ENCODE results near the gene RD3L.
A peak's percentile ranks its signal among the peaks of the same experiment; 100 is the strongest.
"Not testable (repeated sequence)": the region's sequence is repeated elsewhere in the genome, so short reads cannot be mapped to it uniquely, and the experiment has no call there.

Gene RD3L

DNA sequence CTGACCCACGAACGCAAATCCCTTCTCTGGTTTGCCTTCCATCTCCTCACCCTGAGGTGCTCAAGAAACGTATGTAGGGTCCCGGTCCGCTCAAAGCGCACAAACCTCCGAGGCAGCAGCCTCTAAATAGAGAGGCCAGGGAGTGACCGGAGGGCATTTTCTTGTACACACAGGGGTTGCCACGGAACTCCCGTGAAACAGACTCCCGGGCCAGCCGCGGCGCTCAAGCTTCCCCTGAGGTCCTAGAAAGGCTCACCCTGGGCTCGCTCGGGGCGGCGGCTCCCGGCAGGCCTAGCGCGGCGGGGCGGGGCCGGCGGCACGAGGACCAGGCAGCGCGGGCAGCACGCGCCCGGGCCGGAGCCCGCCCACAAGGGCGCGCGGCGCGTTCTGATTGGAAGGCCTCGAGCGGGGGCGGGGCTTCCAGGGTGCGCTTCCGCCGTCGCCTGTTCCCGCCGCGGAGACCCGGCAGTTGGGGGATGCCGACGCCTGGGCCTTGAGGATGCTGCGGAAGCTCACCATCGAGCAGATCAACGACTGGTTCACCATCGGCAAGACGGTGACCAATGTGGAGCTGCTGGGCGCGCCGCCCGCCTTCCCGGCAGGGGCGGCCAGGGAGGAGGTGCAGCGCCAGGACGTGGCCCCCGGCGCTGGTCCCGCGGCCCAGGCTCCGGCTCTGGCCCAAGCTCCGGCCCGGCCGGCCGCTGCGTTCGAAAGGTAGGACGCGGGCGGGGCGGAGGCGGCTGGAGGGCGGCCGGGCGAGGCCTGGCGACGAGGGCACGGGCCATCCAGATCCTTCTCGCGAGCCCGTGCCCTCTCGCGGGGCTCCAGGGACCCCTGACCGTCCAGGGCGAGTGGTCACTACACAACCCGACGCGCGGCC is 14.1 kb downstream of the RD3L start, which contains the start of gene TDRD9:
Gene TDRD9, plus strand, starts transcription at position 446 of the 880 bp plus-strand sequence. Its CDS starts 54 bp downstream, at position 500.
- DNase-seq (ENCODE audit: low spot score), result no peak

DNA sequence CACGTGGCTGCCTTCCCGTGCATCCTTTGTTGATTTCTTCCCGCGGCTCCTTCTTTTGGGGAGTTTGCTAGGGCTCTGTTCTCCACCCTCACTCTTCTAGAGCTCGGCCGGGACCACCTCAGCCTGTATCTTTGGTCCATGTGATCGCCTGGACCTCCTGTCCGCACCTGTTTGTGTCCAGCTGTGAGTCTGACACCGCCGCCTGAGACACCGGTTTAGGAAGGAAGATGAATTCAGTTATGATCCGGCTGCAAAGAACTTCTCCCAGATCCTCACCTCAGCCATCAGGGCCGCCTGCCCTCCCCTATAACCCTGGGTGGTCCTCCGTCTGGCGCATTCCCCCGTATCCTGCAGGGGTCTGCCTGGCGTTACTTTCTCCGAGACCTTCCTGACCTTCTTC is 14.8 kb downstream of the RD3L start:
- DNase-seq (ENCODE audit: low spot score), result no peak

DNA sequence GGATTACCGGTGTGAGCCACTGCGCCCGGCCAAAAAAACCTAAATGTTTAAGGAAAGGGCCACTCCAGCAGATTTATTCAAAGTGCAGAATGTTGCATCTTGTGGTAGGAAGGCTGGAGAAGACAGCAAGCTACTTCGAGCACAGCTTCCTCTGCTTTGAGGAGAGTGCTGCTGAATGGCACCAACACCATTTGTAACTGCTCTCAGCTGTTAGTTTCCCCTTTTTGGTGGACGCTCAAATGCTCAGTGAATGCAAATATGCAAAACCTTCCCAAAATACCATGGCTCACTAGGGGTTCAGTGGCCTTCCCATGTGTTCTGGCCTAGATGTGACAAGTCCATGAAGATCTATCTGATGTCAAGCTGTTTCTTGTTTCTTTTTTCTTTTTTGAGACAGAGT is 17.0 kb downstream of the RD3L start:
- DNase-seq (ENCODE audit: low spot score), result no peak

DNA sequence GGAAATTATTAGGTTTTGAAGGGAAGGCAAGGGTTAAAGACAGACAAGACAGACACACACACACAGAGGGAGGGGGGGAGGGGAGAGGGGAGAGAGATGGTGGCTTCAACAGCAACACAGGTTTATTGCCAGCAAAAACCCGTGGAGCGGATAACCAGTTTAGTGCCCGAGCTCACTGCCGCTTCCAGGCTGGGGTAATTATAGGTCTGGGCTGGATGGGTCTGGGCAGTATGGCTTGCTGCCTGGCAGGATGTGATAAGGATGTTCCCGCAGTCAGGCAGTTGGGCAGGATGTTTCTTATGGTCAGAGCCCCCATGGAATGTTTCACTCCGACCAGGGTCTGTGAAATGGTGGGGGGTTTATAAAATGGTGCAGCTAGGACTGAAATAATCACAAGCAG is 18.5 kb downstream of the RD3L start:
- no peak for DNase-seq (ENCODE audit: low spot score)

DNA sequence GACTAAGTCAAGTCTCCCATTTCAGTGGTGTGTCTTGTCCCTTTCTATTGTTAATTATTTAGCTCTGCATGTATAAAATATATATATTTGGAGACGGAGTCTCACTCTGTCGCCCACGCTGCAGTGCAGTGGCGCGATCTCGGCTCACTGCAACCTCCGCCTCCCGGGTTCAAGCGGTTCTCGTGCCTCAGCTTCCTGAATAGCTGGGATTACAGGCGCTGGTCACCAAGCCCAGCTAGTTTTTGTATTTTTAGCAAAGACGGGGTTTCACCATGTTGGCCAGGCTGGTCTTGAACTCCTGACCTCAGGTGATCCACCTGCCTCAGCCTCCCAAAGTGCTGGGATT is 20.5 kb downstream of the RD3L start:
- not testable (repeated sequence) for DNase-seq (ENCODE audit: low spot score)

DNA sequence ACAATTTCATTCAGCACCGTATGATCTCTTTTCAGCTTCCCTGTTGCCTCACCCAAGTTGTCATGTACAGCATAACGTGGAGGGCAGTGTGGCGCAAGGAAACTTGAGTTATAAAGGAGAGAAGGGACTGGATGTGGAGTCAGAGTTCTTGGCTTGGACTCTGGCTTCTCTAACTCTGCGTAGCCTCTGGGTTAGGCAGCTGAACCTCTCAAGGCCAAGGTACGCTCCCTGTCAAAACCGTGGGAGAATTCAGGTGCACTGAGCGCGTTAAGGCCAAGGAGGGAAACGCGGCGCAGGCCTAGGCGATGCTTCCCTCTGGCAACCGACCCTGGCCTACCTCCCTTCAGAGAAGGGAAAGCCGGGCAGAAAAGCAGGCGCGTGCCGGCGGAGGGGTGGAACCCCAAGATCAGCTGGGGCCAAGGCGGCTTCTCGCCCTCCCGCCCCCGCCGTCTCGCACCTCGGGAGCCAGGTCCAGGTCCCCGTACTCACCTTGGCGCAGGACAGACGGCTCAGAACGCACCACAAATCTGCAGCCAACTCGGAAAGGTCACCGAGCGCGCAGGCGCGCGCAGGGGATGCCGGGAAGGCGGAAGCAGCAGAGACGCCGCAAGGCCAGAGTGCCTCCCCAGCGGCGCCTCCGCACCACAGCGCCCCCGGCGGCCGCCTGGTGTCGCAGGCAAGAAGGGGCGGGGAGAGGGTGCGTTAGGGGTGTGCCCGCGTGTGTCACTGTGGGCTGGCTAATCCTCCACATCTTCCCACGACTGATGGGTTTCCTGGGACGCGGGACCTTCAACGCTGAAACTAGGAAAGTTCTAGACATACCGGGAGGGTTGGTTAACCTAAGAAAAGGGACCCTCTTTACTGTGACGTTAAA is 21.1 kb downstream of the RD3L start:
- DNase-seq (ENCODE audit: low spot score), result peak; percentile 88

DNA sequence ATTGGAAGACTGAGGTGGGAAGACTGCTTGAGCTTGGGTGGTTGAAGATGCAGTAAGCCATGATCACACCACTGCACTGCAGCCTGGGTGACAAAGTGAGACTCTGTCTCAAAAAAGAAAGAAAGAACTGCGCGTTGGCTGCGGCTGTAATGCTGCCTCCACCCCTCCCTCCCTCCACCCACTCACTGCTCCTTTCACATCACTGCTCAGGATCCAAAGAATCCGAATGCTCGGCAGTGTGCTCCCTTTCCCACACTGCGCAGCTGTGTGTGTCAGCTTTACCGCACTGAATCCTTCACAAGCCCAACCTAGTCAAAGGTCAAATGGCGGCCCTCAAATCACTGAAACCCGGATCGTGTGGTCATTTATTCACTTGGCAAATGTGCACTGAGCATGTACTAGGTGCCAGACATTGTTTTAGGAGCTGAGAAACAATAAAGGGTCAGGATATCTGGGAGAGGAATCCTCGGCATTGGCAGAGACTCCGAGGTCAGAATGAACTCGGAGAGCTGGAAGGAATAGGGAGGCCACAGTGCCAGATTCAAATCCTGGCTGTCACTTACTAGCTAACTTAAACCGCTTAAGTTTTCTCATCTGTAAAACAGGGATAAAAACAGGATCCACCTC is 25.6 kb downstream of the RD3L start:
- no peak for DNase-seq (ENCODE audit: low spot score)

DNA sequence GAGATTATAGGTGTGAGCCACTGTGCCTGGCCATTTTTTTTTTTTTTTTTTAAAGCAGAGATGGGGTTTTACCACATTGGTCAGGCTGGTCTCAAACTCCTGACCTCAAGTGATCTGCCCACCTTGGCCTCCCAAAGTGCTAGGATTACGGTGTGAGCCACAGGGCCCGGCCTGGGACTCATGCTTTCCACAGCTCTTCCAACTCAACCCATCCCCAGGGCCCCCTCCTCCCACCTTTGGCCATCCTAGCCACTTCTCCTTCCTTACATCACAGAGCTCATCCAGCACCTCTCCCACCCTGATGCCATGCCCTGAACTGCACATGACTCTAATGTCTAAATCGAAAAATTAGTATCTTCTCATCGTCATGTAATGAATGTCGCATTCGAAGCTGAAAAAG is 26.7 kb downstream of the RD3L start:
- DNase-seq (ENCODE audit: low spot score), result no peak

DNA sequence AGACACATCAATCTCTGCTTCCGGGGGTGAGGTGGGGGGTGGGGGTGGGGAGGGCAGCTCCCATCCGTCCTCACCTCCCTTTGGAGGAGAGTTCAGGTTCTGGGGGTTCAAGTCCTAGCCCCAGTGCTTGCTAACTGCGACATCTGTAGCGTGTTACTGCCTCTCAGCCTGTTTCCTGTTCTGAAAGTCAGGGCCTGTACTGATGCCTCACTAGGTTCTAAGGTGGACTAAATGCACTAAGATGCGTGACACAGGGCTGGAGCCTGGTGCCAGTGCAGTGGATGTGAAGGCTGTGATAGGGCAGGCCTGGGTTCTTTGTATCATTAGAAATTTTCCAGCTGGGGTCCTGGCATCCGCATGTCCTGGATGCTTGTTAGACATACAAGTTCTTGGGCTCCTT is 31.3 kb downstream of the RD3L start:
- DNase-seq (ENCODE audit: low spot score), result no peak

DNA sequence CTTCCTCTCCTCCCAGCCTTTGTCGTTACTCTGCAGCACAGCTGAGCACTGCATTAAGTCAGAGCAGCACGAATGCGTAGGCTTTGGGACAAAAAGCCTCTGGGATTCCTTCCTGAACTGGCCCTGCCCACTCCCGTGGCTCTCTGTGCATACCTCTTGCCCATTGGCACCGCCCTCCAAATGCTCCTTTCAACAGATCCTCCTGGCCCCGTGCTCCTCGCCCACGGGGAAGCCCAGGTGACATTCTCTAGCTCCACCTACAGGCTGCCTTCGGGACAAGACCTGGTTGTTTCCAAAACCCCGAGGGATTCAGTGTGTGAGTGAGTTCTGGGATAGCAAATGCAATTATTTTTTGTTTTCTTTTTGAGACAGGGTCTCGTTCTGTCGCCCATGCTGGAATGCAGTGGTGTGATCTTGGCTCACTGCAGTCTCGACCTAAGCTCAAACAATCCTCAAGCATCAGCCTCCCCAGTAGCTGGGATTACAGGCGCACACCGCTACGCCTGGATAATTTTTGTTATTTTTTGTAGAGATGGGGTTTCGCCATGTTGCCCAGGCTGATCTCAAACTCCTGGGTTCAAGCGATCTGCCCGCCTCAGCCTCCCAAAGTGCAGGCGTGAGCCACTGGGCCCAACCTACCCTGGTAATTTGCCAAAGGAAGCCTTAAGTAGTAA is 31.9 kb downstream of the RD3L start:
- peak; percentile 86 for DNase-seq (ENCODE audit: low spot score)

DNA sequence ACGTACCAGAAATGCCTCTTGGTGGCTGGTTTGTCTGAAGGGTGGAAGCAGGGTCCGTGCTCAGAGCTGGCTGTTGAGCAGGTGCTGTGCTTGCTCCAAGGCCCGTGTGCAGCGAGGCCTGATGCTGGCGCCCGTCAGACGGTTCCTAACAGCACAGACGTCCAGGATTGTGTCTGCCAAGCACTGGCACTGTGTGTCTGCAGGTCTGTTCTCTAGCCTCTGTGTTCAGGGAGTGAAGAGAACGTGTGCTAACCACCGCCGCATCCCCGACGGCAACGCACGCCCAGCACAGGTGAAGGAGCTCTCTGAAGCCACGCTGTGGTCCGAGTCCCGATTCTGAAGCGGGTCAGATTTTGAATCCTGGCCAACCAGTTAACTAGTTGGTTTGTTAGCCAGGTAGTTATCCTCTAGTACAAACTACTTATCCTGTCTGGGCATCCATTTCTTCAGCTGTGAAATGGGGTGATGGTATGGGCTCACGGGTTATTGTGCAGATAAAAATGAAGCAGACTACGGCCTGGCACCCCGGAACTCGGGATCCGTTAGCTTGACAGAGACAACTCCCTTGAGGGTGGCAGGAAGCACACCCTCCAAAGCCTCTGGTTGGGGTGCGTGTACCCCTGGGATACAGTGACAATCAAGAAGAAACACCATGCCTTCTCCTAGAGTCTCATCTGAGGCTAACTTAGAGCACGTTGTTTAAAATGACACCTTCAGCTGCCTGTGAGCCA is 32.6 kb downstream of the RD3L start:
- no peak for DNase-seq (ENCODE audit: low spot score)

DNA sequence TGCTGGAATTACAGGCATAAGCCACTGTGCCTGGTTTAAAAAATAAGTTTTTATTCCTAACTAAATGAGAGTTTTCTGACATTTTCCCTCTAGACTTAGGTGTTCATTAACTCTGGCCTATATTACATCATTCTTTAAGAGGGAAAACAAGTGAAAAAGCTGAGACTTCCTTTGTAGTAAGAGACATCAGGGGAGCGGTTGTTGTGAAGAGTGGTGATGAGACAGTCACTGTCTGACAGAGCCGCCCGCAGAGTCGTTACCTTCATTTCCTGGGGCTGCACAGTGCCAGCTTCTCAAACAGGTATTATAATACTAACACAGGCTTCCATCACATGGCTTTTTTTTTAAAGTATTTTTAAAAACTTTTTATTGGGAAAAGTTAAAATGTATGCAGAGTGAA is 33.7 kb downstream of the RD3L start:
- DNase-seq (ENCODE audit: low spot score), result no peak

DNA sequence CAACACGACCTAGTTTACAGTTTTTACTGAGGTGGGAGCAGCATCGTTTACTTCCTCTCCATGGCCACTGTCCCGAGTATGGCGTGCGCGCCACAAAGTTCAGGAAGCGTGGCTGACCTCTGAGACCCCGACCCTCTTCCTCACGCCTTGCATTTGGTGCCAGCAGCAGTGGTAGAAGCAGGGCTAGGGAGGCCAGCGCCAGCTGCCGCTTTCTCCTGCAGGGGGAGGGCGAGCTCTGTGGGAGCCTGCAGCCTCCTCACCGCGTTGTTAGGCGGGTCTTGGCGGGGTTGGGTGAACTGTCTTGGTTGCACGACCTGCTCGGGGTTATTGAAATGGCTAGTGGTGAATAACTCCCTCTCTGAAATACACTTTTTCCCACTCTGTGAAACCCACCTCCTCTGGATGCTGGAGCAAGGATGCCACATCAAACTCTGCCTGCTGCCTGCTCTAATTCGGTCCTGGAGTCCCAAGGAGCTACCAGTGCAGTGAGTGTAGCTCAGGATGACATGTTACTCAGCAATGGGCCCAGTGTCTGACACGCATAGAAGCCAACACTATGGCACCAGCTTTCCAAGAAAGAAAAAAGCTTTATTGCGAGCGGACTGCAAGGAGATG is 36.4 kb downstream of the RD3L start:
- no peak for DNase-seq (ENCODE audit: low spot score)

DNA sequence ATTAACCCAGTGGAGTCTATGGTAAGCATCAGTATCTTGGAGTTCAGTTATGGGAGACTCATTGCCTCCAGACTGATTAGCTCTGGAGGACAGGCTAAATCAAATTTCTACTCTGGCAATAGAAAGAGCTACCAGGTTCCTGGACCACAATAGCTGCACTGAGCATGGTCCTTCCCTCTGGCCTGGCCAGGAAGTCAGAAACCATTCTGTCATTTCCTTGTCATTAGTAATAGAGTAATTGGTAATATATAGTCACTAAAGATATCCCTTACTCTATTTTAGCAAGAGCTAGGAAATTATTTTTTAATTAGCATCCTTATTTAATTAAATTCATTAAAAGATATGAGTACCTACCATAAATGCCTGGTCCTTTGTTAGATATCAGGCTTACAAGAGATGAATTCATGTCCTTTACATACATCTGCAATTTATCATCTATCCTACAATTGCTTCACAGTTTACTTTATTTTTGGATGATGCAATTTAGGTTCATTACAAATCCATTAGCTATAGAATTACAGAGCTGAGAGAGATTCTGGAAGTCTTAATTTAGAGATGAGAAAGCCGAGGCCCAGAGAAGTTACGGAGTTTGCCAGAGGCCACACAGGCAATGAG is 37.7 kb downstream of the RD3L start:
- DNase-seq (ENCODE audit: low spot score), result no peak

DNA sequence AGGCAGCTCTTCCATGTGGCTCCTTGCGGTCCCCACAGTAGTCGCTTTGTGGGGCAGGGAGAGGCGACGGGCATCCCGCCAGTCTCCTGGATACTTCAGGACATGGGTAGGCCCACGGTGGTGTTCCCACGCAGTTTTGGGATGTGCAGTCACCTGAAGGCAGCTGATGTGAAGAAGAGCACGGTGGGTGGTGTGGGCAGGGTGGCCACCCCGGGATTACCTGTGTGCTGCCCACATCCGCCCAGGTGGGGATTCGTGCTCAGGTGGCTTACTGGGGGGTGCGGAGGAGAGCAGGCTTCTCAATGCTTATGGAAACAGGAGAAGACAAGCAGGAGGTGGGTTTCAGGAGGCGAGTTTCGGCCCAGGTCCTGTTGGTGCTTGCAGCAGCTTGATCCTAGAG is 42.5 kb downstream of the RD3L start:
- DNase-seq (ENCODE audit: low spot score), result no peak

DNA sequence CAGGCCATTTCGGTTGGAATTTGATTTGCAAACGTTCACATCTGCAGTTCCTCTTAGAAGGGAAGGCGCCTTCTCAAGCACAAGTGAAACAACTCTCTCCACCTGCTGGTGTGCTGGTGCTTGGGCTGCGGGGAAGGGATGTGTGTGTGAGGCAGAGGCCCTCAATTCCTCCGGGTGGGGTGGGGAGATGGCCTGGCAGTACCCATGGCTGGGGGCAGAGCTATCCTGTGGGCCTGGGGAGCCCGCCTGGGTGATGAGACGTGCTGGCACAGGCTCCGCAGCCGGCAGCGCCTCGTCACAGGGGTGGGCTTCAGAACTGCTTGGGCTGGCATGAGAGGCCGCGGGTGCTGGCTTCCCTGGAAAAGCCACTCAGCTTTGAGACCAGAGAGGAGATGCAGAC is 43.0 kb downstream of the RD3L start:
- DNase-seq (ENCODE audit: low spot score), result no peak

DNA sequence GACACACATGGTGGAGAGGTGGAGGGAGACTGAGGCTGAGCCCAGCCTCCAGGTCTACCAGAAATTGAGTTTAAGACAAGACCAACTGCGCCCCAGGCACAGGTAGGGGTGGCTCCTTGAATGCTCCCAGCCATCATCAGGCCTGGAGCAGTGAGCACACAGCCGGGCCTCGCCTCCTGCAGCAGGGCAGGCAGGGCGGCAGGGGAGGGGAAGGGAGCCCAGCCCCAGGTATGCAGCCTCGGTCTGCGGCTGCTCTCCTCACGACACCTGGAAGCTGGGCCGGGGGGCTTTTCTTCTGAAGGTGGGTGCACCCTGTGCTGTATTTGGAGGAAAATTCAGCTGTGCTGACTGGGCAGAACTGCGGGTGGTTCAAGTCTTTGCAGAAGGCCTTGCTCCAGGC is 43.6 kb downstream of the RD3L start:
- DNase-seq (ENCODE audit: low spot score), result no peak

DNA sequence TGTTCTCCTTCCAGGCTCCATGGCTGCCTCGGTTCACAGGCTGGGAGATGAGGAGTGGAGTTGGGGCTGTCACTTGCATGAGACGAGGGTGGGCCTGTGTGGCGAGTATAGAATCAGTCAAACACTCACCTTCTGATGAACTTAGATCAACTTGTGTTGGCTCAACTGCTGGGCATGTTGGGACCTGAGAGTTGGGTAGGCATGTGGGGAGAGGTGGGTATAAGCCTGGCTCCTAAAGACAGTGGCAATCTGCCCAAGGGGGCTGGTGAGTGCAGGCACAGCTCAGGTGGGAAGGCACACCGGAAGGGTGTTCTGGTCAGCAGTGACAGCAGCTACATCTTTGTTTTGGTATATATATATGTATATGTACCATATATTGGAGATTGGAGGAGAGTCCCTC is 44.1 kb downstream of the RD3L start:
- no peak for DNase-seq (ENCODE audit: low spot score)

DNA sequence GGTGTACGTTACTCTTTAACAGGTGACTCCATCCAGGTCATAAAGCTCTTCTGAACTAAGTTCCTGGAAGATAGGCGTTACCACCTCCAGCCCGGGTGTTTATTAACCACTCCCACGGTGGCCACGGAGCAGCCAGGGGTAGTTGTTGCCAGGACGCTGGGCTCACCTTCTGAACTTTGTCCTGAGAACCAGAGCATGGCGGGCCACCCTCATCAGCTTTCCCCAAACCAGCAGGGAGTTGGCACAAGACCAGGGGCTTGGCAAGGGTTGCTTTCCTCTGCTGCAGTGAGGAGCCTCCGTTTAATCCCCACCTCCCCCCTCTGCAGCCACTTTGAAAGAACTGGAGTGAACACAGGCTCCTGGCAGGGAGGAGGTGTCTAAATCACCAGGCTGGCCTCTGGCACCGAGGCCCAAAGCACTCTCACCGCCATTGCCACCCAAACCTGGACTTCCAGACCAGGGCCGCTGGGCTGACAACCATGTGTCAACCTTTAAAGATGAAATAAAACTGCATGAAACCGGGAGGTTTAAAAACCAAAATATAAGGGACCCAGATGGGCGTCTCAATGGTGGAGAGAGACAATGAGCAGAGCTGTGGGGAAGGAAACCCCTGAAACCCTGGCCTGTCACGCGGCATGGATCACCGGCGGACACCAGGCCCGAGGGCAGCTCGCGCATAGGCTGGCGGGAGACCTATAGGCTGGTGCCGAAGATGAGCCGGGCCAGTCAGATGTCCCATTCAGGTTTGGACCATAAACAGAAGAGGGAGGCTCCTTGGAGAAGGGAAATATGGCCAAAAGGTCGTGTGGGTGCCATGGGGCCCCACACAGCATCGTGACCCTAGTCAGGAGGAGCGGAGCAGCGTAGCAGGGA is 45.0 kb downstream of the RD3L start:
- DNase-seq (ENCODE audit: low spot score), result peak; percentile 67

DNA sequence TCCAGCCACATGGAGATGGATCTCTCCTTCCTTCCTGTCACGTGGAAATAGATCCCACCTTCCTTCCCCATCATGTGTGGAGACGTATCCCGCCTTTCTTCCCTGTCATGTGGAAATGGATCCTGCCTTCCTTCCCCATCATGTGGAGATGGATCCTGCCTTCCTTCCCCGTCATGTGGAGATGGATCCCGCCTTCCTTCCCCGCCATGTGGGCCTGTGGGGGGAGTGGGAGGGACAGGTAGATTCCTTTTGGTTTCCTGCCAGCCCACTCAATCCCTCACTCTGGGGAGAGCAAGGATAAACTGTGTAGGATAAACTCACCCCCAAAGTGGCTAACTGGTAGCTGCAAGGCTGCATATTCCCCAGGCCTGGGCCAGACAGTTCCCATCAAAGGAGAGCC is 45.8 kb downstream of the RD3L start:
- DNase-seq (ENCODE audit: low spot score), result no peak

Data from HuH-7 (cell line).